ENCODE data around the gene UBE4A.

UBE4A gene

DNA sequence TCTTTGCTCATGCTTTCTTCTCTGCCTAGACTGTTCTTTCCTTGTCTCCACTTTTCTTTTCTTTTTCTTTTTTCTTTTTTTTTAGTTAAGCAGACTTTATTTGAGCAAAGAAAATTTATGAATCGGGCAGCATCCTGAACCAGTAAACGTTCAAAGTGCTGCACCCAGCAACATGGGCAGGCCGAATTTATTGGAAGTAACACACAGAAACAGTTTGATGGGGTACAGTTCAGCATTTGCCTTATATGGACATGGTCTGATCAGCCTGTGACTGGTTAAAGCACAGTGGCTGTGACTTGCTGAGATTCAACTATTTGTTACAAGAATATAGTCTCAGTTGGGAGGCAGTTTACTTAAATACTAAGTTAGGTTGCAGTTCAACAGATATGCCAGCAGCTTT lies 38.9 kb upstream of the UBE4A start:
- TF ChIP-seq, protein P1, sequence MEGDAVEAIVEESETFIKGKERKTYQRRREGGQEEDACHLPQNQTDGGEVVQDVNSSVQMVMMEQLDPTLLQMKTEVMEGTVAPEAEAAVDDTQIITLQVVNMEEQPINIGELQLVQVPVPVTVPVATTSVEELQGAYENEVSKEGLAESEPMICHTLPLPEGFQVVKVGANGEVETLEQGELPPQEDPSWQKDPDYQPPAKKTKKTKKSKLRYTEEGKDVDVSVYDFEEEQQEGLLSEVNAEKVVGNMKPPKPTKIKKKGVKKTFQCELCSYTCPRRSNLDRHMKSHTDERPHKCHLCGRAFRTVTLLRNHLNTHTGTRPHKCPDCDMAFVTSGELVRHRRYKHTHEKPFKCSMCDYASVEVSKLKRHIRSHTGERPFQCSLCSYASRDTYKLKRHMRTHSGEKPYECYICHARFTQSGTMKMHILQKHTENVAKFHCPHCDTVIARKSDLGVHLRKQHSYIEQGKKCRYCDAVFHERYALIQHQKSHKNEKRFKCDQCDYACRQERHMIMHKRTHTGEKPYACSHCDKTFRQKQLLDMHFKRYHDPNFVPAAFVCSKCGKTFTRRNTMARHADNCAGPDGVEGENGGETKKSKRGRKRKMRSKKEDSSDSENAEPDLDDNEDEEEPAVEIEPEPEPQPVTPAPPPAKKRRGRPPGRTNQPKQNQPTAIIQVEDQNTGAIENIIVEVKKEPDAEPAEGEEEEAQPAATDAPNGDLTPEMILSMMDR (IDR thresholded peaks at IDR 0.05) = no peak

DNA sequence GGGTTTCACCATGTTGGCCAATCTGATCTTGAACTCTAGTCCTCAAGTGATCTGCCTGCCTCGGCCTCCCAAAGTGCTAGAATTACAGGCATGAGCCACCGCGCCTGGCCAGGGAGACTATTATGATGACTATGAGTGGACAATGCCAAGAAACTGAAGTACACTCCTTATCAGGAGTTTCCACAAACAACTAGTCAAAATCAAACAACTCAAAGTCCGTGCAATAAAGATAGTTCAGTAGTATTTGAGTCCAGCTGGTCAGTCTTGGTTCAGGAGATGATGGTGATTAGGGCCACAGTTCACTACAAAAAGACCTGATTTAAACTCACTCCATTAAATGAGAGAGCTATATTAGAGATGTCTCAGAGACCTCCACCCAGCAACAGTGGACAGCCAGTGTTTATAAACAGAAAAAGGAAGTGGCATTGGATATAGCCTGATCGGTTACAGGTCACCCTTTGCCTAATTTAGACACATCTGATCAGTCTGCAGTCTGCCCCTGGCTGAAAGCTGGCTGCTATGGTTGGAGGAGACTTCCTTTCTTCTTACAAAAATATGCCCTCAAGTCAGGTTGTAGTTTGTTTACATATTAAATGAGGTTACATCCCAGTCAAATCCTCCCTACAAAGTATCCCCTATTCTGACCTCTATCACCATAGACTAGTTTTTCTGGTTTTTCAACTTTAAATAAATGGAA lies 37.9 kb upstream of the UBE4A start:
- Histone ChIP-seq H3K36me3 (no peaks in the 10 kb centered on the region), H3K4me3 (no peak overlapping the region), H3K9me3 (no peaks in the 10 kb centered on the region), H3K4me1 (peaks cover 0 to 4% (median under 1%) of the 10 kb centered on the region in 4 donors), H3K27ac (no peak overlapping the region), H3K27me3 (peaks cover 0 to 10% of the 10 kb centered on the region in 2 donors)
- no peak for DNase-seq
- TF ChIP-seq, protein P1 (IDR thresholded peaks at IDR 0.05) = no peak
- intact Hi-C loops (cut with DNase I; ENCODE audit: low total_unique reads) = no loop called here

More for the DNA sequence above, 38.9 kb upstream of the UBE4A start:
- H3K27ac ChIP-seq = no peak overlapping the region
- H3K27me3 ChIP-seq = peaks cover 0 to 16% of the 10 kb centered on the region in 2 donors
- peaks cover 0 to 11% (median 5%) of the 10 kb centered on the region in 4 donors for H3K4me1 ChIP-seq
- no peaks in the 10 kb centered on the region for H3K9me3 ChIP-seq
- H3K4me3 ChIP-seq = no peak overlapping the region
- intact Hi-C loops (cut with DNase I; ENCODE audit: low total_unique reads) = no loop called here
- no peak for DNase-seq
- H3K36me3 ChIP-seq = no peaks in the 10 kb centered on the region

DNA sequence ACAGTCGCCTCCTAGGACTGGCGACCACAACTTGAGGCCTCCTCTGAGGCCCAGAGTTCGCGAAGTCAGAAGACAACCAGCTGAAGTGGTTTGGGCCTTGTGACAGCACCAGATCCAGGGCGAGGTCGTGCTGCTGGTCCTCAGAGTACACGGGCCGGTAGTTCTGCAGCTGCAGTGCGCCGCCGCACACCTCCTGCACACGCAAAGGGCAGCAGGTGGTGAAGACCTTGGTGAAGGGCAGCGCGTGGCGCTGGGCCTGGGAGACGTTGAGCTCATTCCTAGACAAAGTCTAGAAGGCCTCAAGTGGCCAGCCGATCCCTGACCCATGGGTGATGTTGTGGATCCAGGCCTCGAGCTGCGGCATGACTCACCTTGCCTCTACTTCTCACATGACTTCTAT lies 36.7 kb upstream of the UBE4A start:
- intact Hi-C loops (cut with DNase I; ENCODE audit: low total_unique reads) = no loop called here
- peaks cover 0 to 7% of the 10 kb centered on the region in 2 donors for H3K27me3 ChIP-seq
- no peaks in the 10 kb centered on the region for H3K9me3 ChIP-seq
- TF ChIP-seq, protein P1 (IDR thresholded peaks at IDR 0.05) = no peak
- H3K36me3 ChIP-seq = no peaks in the 10 kb centered on the region
- H3K4me1 ChIP-seq = no peaks in the 10 kb centered on the region
- no peak for DNase-seq
- no peak overlapping the region for H3K27ac ChIP-seq
- no peak overlapping the region for H3K4me3 ChIP-seq

DNA sequence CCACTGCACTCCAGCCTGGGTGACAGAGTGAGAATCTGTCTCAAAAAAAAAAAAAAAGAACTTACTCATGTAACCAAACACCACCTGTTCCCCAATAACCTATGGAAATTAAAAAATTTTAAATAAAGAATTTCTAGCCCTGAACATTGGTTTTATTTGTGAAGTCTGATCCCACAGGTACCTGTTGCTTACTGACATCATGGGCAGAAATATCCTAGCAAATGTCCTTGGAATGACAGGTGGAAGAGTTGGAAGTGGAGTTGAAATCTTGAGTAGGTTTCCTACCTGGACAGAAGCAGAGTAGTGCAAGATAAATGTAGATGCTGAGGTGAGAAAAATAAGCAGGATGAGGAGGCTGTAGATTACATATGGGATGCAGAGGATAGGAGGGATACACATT lies 34.1 kb upstream of the UBE4A start:
- TF ChIP-seq, protein P1 (IDR thresholded peaks at IDR 0.05) = no peak
- no peaks in the 10 kb centered on the region for H3K4me1 ChIP-seq
- no peak overlapping the region for H3K27ac ChIP-seq
- intact Hi-C loops (cut with DNase I; ENCODE audit: low total_unique reads) = no loop called here
- DNase-seq = no peak
- H3K9me3 ChIP-seq = no peaks in the 10 kb centered on the region
- H3K4me3 ChIP-seq = no peak overlapping the region
- H3K36me3 ChIP-seq = no peaks in the 10 kb centered on the region
- peaks cover 0 to 4% of the 10 kb centered on the region in 2 donors for H3K27me3 ChIP-seq

DNA sequence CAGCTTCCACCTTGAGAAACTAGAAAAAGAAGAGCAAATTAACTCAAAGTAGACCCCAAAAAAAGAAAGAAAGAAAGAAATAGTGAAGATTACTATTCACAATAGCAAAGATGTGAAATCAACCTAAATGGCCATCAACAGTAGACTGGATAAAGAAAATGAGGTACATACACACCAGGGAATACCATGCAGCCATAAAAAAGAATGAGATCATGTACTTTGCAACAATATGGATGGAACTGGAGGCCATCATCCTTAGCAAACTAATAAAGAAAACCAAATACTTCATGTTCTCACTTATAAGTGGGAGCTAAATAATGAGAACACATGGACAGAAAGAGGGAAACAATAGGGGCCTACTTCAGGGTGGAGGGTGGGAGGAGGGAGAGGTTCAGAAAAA lies 30.7 kb upstream of the UBE4A start:
- DNase-seq = no peak
- Histone ChIP-seq H3K27ac (no peak overlapping the region), H3K9me3 (no peaks in the 10 kb centered on the region), H3K27me3 (peaks cover 0 to 3% of the 10 kb centered on the region in 2 donors), H3K4me3 (no peak overlapping the region), H3K36me3 (no peaks in the 10 kb centered on the region), H3K4me1 (no peaks in the 10 kb centered on the region)
- intact Hi-C loops (cut with DNase I; ENCODE audit: low total_unique reads) = no loop called here
- TF ChIP-seq, protein P1 (IDR thresholded peaks at IDR 0.05) = no peak
